Measurements from ENCODE around the gene PARP12.

The PARP12 gene

GRCh38 chr7:140015471-140015970, 47.2 kb downstream of the PARP12 start:
- no peak for DNase-seq (ENCODE audit: low spot score)
- no peak for TF ChIP-seq CTCF (IDR thresholded peaks at IDR 0.05; ENCODE audit: extremely low read depth, insufficient read depth, missing control alignments)
- in situ Hi-C loops (cut with MboI; ENCODE audit: low pct_unique_long_range_greater_than_20kb, low sequenced_read_pairs, unreplicated experiment): no loop called here

DNA sequence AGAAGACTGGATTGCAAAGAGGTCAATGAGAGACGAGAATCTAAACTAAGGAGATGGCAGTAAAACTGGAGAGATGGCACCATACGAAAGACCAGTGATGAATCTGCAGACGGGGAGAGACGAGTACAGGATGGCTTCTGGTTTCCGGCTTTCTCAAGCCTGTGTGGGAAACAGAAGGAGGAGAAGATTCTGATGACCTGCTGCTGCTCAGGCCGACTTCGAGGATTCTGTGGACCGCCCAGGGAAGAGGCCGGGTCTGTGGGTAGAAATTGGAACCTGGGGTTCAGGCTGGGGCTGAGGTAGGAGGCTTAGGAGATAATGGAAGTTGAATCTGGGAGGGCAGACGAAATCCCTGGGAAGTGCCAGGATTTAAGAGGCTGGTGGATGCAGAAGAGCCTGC, 48.6 kb downstream of the PARP12 start:
- in situ Hi-C loops (cut with MboI; ENCODE audit: low pct_unique_long_range_greater_than_20kb, low sequenced_read_pairs, unreplicated experiment): no loop called here
- DNase-seq (ENCODE audit: low spot score): no peak
- no peak for TF ChIP-seq CTCF (IDR thresholded peaks at IDR 0.05; ENCODE audit: extremely low read depth, insufficient read depth, missing control alignments)

DNA sequence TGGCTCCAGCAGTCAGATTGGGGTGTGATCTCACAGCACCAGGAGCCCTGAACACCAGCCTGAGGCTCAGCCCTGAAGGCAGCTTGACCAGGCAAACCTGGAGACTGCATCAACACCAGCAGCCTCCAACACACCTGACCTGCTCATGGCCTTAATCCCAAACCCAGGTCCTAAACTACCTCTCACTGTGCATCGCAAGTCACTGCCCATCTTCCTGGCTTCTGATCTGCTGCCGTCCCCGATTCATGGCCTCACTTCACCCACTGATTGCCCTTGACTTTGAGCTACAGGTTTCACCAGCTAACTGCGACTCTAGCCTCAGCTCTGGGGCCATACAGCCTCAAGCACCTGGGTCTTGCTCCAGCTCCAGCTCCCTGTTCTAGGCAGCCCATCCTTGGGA, 49.1 kb downstream of the PARP12 start:
- no peak for DNase-seq (ENCODE audit: low spot score)
- in situ Hi-C loops (cut with MboI; ENCODE audit: low pct_unique_long_range_greater_than_20kb, low sequenced_read_pairs, unreplicated experiment): no loop called here
- no peak for TF ChIP-seq CTCF (IDR thresholded peaks at IDR 0.05; ENCODE audit: extremely low read depth, insufficient read depth, missing control alignments)

DNA sequence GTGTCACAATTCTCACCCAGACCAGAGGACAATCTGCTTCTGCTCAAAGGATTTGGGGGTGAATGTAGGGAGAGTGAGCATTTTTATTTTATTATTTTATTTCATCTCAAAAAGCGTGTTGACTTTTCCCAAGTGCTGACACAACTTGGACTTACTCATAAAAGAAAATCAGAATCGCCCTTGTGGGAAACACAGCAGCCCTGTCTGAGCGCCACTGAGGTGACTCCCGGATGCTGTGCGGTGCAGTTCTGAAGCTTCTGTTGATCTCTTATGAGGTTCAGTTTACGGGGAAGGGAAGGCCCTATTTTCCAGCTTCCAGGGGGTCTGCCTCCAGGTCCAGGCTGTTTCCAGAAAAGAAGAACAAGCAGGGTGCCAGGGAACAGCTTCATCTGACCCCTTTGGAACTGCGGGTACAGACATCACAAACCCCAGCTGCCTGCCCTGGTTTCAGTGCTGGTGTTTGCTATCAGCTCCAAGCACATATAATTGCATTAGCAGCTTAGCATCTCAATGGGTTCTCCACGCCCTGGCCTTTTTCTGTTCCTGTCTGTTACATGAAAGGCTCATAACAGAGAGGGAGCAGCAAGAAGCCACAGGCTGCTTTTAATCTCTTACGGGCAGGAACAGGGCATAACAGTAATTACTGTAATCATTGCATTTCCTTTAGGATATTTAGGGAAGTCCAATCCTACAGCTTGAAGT, 52.4 kb downstream of the PARP12 start:
- no peak for DNase-seq (ENCODE audit: low spot score)
- in situ Hi-C loops (cut with MboI; ENCODE audit: low pct_unique_long_range_greater_than_20kb, low sequenced_read_pairs, unreplicated experiment): no loop called here
- no peak for TF ChIP-seq CTCF (IDR thresholded peaks at IDR 0.05; ENCODE audit: extremely low read depth, insufficient read depth, missing control alignments)

DNA sequence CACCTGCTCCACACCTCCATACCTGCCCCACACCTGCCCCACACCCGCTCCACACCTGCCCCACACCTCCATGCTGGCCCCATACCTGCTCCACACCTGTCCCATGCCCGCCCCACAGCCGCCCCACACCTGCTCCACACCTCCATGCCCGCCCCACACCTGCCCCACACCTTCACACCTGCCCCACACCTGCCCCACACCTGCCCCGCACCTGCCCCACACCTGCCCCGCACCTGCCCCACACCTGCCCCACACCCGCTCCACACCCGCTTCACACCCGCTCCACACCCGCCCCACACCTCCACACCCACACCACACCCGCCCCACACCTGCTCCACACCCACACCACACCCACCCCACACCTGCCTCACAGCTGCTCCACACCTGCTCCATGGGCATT, 53.0 kb downstream of the PARP12 start:
- in situ Hi-C loops (cut with MboI; ENCODE audit: low pct_unique_long_range_greater_than_20kb, low sequenced_read_pairs, unreplicated experiment): loop anchor here (10.0 kb wide), 2 partner anchors 365 to 515 kb away; no protein-coding TSS in a partner anchor
- DNase-seq (ENCODE audit: low spot score): no peak
- TF ChIP-seq CTCF (IDR thresholded peaks at IDR 0.05; ENCODE audit: extremely low read depth, insufficient read depth, missing control alignments): no peak

DNA sequence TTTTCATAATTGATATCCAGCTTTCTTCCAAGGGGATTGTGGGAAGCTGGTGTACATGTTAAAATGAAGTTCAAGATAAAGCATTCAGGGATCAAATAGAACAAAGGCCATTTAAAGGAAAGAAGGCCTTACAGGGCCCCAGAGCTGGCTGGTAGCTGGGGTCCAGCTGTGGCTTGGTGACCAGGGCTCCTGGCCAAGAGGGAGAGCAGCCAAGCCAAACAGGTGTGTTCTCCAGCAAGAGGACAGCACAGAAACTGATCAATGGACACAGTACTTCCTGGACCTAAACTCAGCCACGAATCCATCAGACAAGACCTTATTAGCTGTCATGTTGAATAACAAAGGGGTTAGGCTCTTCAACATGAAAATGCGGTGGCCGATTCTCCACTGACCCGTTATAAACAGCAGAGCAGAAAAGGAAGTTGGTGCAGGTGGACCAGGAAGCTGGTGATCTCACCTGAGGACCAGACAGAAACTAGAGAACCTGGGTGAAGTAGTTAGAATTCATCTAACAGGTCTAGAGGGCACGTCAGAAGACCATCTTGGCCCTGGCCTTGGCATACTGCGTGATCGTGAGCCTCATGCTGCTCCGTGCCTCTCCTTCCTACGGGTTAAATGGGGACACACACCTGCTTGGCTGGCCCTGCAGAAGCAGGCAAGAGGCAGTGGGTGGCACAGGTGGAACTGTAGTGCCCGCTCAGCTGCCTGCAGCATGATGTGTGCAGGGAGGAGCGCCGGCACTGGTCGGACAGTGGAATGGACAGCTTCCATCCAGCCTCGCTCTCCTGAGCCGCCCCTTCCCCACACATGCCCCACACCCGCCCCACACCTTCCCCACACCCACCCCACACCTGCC, 53.8 kb downstream of the PARP12 start:
- DNase-seq (ENCODE audit: low spot score): no peak
- in situ Hi-C loops (cut with MboI; ENCODE audit: low pct_unique_long_range_greater_than_20kb, low sequenced_read_pairs, unreplicated experiment): loop anchor here (10.0 kb wide), 2 partner anchors 364 to 514 kb away; no protein-coding TSS in a partner anchor
- no peak for TF ChIP-seq CTCF (IDR thresholded peaks at IDR 0.05; ENCODE audit: extremely low read depth, insufficient read depth, missing control alignments)
